Activated naive CD4-positive, alpha-beta T cell treated with anti-CD3 and anti-CD28 coated beads, Interleukin-2, amount 10 ng/mL, durations not matched to agents 7 days and 5 days (primary cell): ENCODE data around the gene SHISA9.

Experiments used
- CTCF ChIA-PET: fragments of 350-600 bp; sonication (Branson Sonifier 250); formaldehyde crosslinking; loops from one replicate; lab custom pipeline; 2021; ENCODE audit warnings: antibody characterized with exemption; lab: Charles Lee
- DNase-seq: peaks from one replicate; pipeline ENCODE4 v3.0.0-alpha.2; 2020
- H3K27ac Mint-ChIP-seq: one replicate; pipeline ENCODE4 v1.8.0; 2021; ENCODE audit warnings: mild to moderate bottlenecking, moderate library complexity, mixed read lengths
- H3K27me3 Mint-ChIP-seq: one replicate; pipeline ENCODE4 v1.8.0; 2021; ENCODE audit warnings: mild to moderate bottlenecking, mixed read lengths
- H3K36me3 Mint-ChIP-seq: one replicate; pipeline ENCODE4 v1.8.0; 2021; ENCODE audit warnings: mixed read lengths
- H3K4me1 Mint-ChIP-seq: one replicate; pipeline ENCODE4 v1.8.0; 2021; ENCODE audit warnings: mixed read lengths
- H3K4me3 Mint-ChIP-seq: one replicate; pipeline ENCODE4 v1.8.0; 2021; ENCODE audit warnings: mild to moderate bottlenecking, moderate library complexity, mixed read lengths
- H3K9me3 Mint-ChIP-seq: one replicate; pipeline ENCODE4 v1.8.0; 2021; ENCODE audit warnings: mixed read lengths

Gene SHISA9

GRCh38 chr16:13229039-13229438 lies 327.6 kb downstream of the SHISA9 start:
- Mint-ChIP-seq H3K27ac (no peak overlapping the region), H3K9me3 (peaks cover 8% of the 10 kb centered on the region), H3K27me3 (no peaks in the 10 kb centered on the region), H3K4me1 (no peaks in the 10 kb centered on the region), H3K36me3 (no peaks in the 10 kb centered on the region), H3K4me3 (no peak overlapping the region)
- DNase-seq: no peak
- CTCF ChIA-PET: no interaction called here

- H3K4me3 Mint-ChIP-seq: no peak overlapping the region
- no peaks in the 10 kb centered on the region for H3K27me3 Mint-ChIP-seq
- H3K27ac Mint-ChIP-seq: no peak overlapping the region
- no peaks in the 10 kb centered on the region for H3K36me3 Mint-ChIP-seq
- DNase-seq: no peak
- peaks cover 10% of the 10 kb centered on the region for H3K9me3 Mint-ChIP-seq
- CTCF ChIA-PET: no interaction called here
- H3K4me1 Mint-ChIP-seq: no peaks in the 10 kb centered on the region
Measured at GRCh38 chr16:13231365-13231764, 330.0 kb downstream of the SHISA9 start.

- Mint-ChIP-seq H3K9me3 (peaks cover 8% of the 10 kb centered on the region), H3K4me3 (no peak overlapping the region), H3K27ac (no peak overlapping the region), H3K4me1 (no peaks in the 10 kb centered on the region), H3K27me3 (no peaks in the 10 kb centered on the region), H3K36me3 (no peaks in the 10 kb centered on the region)
- CTCF ChIA-PET: no interaction called here
- DNase-seq: no peak
Measured at GRCh38 chr16:13234999-13235398, 333.6 kb downstream of the SHISA9 start.

GRCh38 chr16:13236308-13236707 lies 334.9 kb downstream of the SHISA9 start:
- H3K27me3 Mint-ChIP-seq: no peaks in the 10 kb centered on the region

GRCh38 chr16:13238182-13238581 lies 336.8 kb downstream of the SHISA9 start:
- Mint-ChIP-seq H3K36me3 (no peaks in the 10 kb centered on the region), H3K27me3 (no peaks in the 10 kb centered on the region)

More at GRCh38 chr16:13236308-13236707, 334.9 kb downstream of the SHISA9 start:
- CTCF ChIA-PET: no interaction called here
- Mint-ChIP-seq H3K4me1 (no peaks in the 10 kb centered on the region), H3K36me3 (no peaks in the 10 kb centered on the region), H3K4me3 (no peak overlapping the region), H3K27ac (no peak overlapping the region), H3K9me3 (peaks cover 8% of the 10 kb centered on the region)
- no peak for DNase-seq

GRCh38 chr16:13242201-13242600 lies 340.8 kb downstream of the SHISA9 start:
- H3K9me3 Mint-ChIP-seq: peaks cover 1% of the 10 kb centered on the region
- no peak for DNase-seq
- CTCF ChIA-PET: no interaction called here
- H3K36me3 Mint-ChIP-seq: no peaks in the 10 kb centered on the region
- H3K4me3 Mint-ChIP-seq: no peak overlapping the region
- H3K27ac Mint-ChIP-seq: no peak overlapping the region
- H3K27me3 Mint-ChIP-seq: no peaks in the 10 kb centered on the region
- no peaks in the 10 kb centered on the region for H3K4me1 Mint-ChIP-seq

More at GRCh38 chr16:13238182-13238581, 336.8 kb downstream of the SHISA9 start:
- Mint-ChIP-seq H3K4me1 (no peaks in the 10 kb centered on the region), H3K9me3 (peaks cover 8% of the 10 kb centered on the region), H3K27ac (no peak overlapping the region), H3K4me3 (no peak overlapping the region)
- CTCF ChIA-PET: no interaction called here
- DNase-seq: no peak

GRCh38 chr16:13244770-13245169 lies 343.4 kb downstream of the SHISA9 start:
- CTCF ChIA-PET: no interaction called here
- DNase-seq: no peak
- Mint-ChIP-seq H3K27me3 (no peaks in the 10 kb centered on the region), H3K9me3 (peaks cover 2% of the 10 kb centered on the region), H3K4me3 (no peak overlapping the region), H3K27ac (no peak overlapping the region), H3K4me1 (no peaks in the 10 kb centered on the region), H3K36me3 (no peaks in the 10 kb centered on the region)

- Mint-ChIP-seq H3K4me1 (no peaks in the 10 kb centered on the region), H3K36me3 (no peaks in the 10 kb centered on the region), H3K27ac (no peak overlapping the region), H3K27me3 (no peaks in the 10 kb centered on the region), H3K4me3 (no peak overlapping the region), H3K9me3 (peaks cover 4% of the 10 kb centered on the region)
- DNase-seq: no peak
- CTCF ChIA-PET: no interaction called here
Measured at GRCh38 chr16:13245713-13246377, 344.4 kb downstream of the SHISA9 start.

- Mint-ChIP-seq H3K9me3 (peaks cover 9% of the 10 kb centered on the region), H3K36me3 (no peaks in the 10 kb centered on the region), H3K27ac (no peak overlapping the region)
Measured at GRCh38 chr16:13254998-13255614, 353.7 kb downstream of the SHISA9 start.

GRCh38 chr16:13262270-13263090 lies 361.1 kb downstream of the SHISA9 start:
- Mint-ChIP-seq H3K4me3 (no peak overlapping the region), H3K4me1 (no peaks in the 10 kb centered on the region), H3K27ac (no peak overlapping the region), H3K9me3 (peaks cover 18% of the 10 kb centered on the region), H3K27me3 (no peaks in the 10 kb centered on the region), H3K36me3 (no peaks in the 10 kb centered on the region)
- DNase-seq: no peak
- CTCF ChIA-PET: no interaction called here

More at GRCh38 chr16:13254998-13255614, 353.7 kb downstream of the SHISA9 start:
- Mint-ChIP-seq H3K4me3 (no peak overlapping the region), H3K4me1 (no peaks in the 10 kb centered on the region), H3K27me3 (no peaks in the 10 kb centered on the region)
- CTCF ChIA-PET: no interaction called here
- DNase-seq: no peak

- CTCF ChIA-PET: no interaction called here
- H3K36me3 Mint-ChIP-seq: no peaks in the 10 kb centered on the region
- no peaks in the 10 kb centered on the region for H3K27me3 Mint-ChIP-seq
- no peak overlapping the region for H3K27ac Mint-ChIP-seq
- no peak overlapping the region for H3K4me3 Mint-ChIP-seq
- H3K4me1 Mint-ChIP-seq: no peaks in the 10 kb centered on the region
- no peak for DNase-seq
- peaks cover 17% of the 10 kb centered on the region for H3K9me3 Mint-ChIP-seq
Measured at GRCh38 chr16:13264749-13265552, 363.6 kb downstream of the SHISA9 start.

- no peaks in the 10 kb centered on the region for H3K36me3 Mint-ChIP-seq
- no peak overlapping the region for H3K27ac Mint-ChIP-seq
- peaks cover 5% of the 10 kb centered on the region for H3K9me3 Mint-ChIP-seq
- CTCF ChIA-PET: no interaction called here
- H3K27me3 Mint-ChIP-seq: no peaks in the 10 kb centered on the region
- DNase-seq: no peak
- H3K4me3 Mint-ChIP-seq: no peak overlapping the region
- no peaks in the 10 kb centered on the region for H3K4me1 Mint-ChIP-seq
Measured at GRCh38 chr16:13269359-13269758, 368.0 kb downstream of the SHISA9 start.

GRCh38 chr16:13269905-13270528 lies 368.6 kb downstream of the SHISA9 start:
- Mint-ChIP-seq H3K27ac (no peak overlapping the region), H3K4me1 (no peaks in the 10 kb centered on the region), H3K27me3 (no peaks in the 10 kb centered on the region), H3K9me3 (peaks cover 6% of the 10 kb centered on the region), H3K4me3 (no peak overlapping the region), H3K36me3 (no peaks in the 10 kb centered on the region)
- CTCF ChIA-PET: no interaction called here
- no peak for DNase-seq

- Mint-ChIP-seq H3K27me3 (no peaks in the 10 kb centered on the region), H3K9me3 (peaks cover 6% of the 10 kb centered on the region), H3K36me3 (no peaks in the 10 kb centered on the region), H3K4me3 (no peak overlapping the region), H3K4me1 (no peaks in the 10 kb centered on the region), H3K27ac (no peak overlapping the region)
- CTCF ChIA-PET: no interaction called here
- DNase-seq: no peak
Measured at GRCh38 chr16:13270602-13271001, 369.2 kb downstream of the SHISA9 start.
